HUES64 (cell line): ENCODE results near the gene TRPM3.

Experiments used
- H3K27ac ChIP-seq: 2 replicates; pipeline ENCODE4 v1.7.0; 2013; ENCODE audit warnings: low read depth, low read length, inconsistent platforms
- H3K27me3 ChIP-seq: 2 replicates; pipeline ENCODE4 v1.6.1; 2013; ENCODE audit warnings: mild to moderate bottlenecking, low read length; ENCODE audit not compliant: insufficient read depth
- H3K36me3 ChIP-seq: 2 replicates; pipeline ENCODE4 v1.6.1; 2013; ENCODE audit warnings: mild to moderate bottlenecking, low read length; ENCODE audit not compliant: insufficient read depth
- H3K4me1 ChIP-seq: 2 replicates; pipeline ENCODE4 v1.6.1; 2013; ENCODE audit warnings: mild to moderate bottlenecking, low read length, moderate library complexity; ENCODE audit not compliant: insufficient read depth
- H3K4me3 ChIP-seq: 2 replicates; pipeline ENCODE4 v1.5.1; 2013; ENCODE audit warnings: mild to moderate bottlenecking, low read length, moderate library complexity
- H3K9ac ChIP-seq: 2 replicates; pipeline ENCODE4 v1.6.1; 2013; ENCODE audit warnings: mild to moderate bottlenecking, low read depth, low read length
- H3K9me3 ChIP-seq: 2 replicates; pipeline ENCODE4 v1.6.1; 2013; ENCODE audit warnings: low read depth, low read length; ENCODE audit not compliant: insufficient read depth
- WGBS: fragments of 150-250, 120-280 bp; methylation state at CpG from one replicate; pipeline ENCODE4 v1.1.7; 2013; ENCODE audit warnings: missing lambda C conversion rate; 5-methylcytosine and 5-hydroxymethylcytosine counted together

Gene TRPM3

DNA sequence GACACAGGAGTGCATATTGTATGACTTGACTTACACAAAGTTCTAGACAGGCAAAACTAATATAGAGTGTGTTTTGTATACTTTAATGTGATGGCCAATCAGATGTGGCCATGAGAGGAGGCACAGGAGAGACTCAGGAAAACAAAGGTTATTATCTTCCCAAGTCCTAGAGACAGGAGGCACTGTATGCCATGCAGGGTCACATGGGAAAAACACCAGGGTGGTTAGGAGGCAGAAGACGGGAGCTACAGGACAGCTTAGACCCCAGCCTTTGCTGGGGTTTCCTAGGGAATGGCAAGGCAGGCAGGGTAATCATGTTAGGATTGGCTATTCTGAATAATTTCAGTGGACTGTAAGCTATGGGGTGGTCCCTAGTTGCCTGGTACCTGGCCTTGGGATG is 16.2 kb downstream of the TRPM3 start:
- Histone ChIP-seq H3K4me1 (peaks cover 24% of the 10 kb centered on the region), H3K36me3 (no peaks in the 10 kb centered on the region), H3K9ac (no peak overlapping the region), H3K27ac (no peak overlapping the region), H3K9me3 (no peaks in the 10 kb centered on the region), H3K27me3 (no peaks in the 10 kb centered on the region), H3K4me3 (no peak overlapping the region)
- 92% methylated on average over 1 of the region's 1 CpG for WGBS

DNA sequence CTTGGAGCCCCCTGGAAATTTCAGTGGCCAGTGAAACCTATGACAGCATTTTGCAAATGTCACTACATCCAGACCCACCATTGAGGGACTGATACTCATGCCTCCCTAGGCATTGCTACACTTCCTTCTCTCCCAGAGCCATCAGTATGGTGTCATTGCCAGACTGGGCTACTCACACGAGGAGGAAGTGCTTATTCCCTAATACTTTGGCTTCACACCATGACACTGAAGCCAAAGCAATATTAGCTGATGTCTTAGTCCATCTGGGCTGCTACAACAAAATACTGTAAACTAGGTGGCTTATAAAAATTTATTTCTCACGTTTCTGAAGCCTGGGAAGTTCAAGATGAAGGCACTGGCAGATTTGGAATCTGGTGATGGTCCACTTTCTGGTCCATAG is 22.6 kb downstream of the TRPM3 start:
- Histone ChIP-seq H3K9me3 (no peaks in the 10 kb centered on the region), H3K27ac (no peak overlapping the region), H3K4me3 (no peak overlapping the region), H3K9ac (no peak overlapping the region), H3K36me3 (no peaks in the 10 kb centered on the region), H3K4me1 (peaks cover 5% of the 10 kb centered on the region; the same call in 1 of the 2 replicates), H3K27me3 (no peaks in the 10 kb centered on the region)
- 81% methylated on average over 2 of the region's 2 CpGs for WGBS

DNA sequence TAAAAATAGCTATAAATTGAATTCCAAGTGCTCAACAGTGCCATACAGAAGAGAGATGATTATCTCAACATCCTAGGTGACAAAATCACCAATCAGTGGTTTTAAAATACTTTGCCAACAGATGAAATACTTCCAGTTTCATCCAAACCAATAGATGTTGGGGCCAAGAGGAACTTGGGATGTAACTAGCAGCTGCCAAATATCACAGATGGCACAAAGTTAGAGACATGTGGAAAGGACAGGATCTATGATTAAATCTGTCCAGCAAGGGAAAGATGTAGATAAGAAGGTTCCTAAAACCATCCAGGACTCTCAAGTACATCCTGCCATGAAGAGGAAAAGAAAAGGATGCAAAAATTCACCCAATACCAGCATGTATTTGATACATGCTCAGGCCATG is 23.8 kb downstream of the TRPM3 start:
- Histone ChIP-seq H3K4me1 (peaks cover 5% of the 10 kb centered on the region; the same call in 1 of the 2 replicates), H3K9me3 (no peaks in the 10 kb centered on the region), H3K36me3 (no peaks in the 10 kb centered on the region), H3K4me3 (no peak overlapping the region), H3K9ac (no peak overlapping the region), H3K27me3 (no peaks in the 10 kb centered on the region), H3K27ac (no peak overlapping the region)

DNA sequence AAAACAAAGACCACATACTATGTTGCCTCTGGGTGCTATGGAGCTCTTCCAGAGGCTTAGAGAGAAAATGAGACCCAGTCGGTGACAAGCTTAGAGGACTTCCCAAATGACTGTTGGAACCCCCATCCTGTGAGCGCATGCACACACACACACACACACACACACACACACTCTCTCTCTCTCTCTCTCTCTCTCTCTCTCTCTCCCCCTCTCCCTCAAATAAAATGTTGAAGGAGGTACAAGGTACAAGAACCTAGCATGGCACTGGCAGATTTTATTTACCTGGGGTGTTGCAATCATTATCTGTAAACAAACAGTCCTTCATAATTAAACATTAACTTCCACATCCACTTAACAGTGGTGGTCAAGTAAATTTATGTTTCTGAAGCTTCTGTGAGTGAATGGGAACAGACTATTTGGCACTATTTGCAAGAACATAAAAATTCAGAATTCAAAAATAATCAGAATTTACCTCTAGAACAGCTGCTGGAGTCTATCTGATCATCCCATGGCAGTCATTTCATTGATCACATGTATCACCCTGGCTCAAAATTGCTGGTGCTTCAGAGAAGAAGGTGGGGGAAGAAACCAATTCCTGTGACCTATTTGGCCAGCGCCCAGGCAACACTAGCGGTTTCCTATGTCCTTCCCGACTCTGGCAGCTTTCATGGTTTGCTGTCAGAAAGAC is 24.9 kb downstream of the TRPM3 start:
- H3K27ac ChIP-seq = no peak overlapping the region
- no peak overlapping the region for H3K4me3 ChIP-seq
- no peak overlapping the region; the same call in 1 of the 2 replicates for H3K9ac ChIP-seq
- H3K27me3 ChIP-seq = no peaks in the 10 kb centered on the region
- no peaks in the 10 kb centered on the region for H3K9me3 ChIP-seq
- no peaks in the 10 kb centered on the region for H3K36me3 ChIP-seq
- H3K4me1 ChIP-seq = peaks cover 5% of the 10 kb centered on the region; the same call in 1 of the 2 replicates
- WGBS = 94% methylated on average over 5 of the region's 5 CpGs

DNA sequence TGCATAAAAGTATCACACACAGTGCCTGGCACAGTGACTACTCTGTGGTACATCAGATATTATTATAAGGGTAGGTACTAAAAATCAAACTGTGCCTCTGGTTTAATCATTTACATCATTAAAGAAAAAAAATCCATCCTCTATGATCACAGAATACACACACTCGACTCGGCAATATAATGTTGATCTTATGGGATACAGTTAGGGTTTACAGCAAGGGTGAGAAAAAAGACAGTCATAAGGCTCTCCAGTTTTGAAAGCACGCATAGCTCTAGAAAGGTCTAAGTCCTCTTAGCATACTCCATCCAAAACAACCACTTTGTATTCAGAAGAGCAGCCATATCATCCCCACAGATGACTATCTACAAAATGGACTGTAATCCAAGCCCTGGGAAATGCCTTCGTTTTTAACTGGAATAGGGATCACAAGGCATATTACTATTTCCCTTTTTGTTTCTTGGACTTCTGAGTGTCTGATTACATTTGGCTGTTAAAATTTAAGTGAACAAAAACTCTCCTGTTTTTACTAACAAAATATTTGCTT is 26.6 kb downstream of the TRPM3 start:
- 100% methylated on average over 4 of the region's 4 CpGs for WGBS
- H3K9ac ChIP-seq = no peak overlapping the region

DNA sequence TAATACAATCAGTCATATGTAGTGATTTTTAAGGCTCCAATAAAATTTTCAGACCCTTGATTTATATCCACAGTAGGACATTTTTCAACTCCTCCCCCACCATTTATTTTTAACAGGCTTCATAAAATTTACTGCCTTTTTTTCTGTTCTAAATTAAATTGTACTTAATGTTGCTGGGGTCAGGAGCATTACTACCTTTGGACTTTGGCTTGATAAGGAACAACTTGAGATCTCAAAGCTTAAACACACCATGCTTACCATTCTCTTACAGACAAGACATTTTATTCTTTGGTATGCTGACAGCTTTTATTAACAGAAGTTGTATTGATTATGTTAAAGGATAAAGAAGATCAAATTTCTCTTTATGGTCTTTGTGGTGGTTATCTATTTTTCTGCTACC is 30.5 kb downstream of the TRPM3 start:
- no peak overlapping the region for H3K27ac ChIP-seq
- no peaks in the 10 kb centered on the region for H3K27me3 ChIP-seq
- H3K36me3 ChIP-seq = no peaks in the 10 kb centered on the region
- H3K9me3 ChIP-seq = no peaks in the 10 kb centered on the region
- no peak overlapping the region for H3K9ac ChIP-seq
- H3K4me1 ChIP-seq = no peaks in the 10 kb centered on the region
- no peak overlapping the region for H3K4me3 ChIP-seq

More for the DNA sequence above, 26.6 kb downstream of the TRPM3 start:
- no peaks in the 10 kb centered on the region for H3K27me3 ChIP-seq
- H3K36me3 ChIP-seq = no peaks in the 10 kb centered on the region
- no peak overlapping the region for H3K4me3 ChIP-seq
- no peaks in the 10 kb centered on the region for H3K9me3 ChIP-seq
- H3K4me1 ChIP-seq = peaks cover 5% of the 10 kb centered on the region; the same call in 1 of the 2 replicates
- no peak overlapping the region for H3K27ac ChIP-seq

DNA sequence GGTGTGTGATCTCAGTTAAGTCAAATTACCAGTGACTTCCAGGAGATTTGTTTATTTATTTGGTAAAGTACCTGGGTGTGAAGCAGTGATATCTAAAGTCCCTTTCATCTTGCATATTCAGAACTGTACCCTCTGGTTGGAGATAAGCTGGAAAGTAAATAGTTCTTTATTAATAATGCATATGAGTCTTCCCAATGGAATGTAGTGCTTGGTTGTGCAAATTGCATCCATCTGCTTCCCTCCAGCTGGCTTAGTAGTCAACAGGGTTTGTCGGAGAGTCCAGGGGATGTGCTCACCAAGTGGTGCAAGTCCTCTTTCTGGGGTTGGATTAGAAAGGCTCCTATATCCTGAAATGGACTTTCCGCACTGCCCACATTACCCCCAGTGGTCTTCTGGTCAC is 42.0 kb downstream of the TRPM3 start:
- Histone ChIP-seq H3K9me3 (no peaks in the 10 kb centered on the region), H3K9ac (no peak overlapping the region), H3K27me3 (no peaks in the 10 kb centered on the region), H3K27ac (no peak overlapping the region), H3K4me3 (no peak overlapping the region), H3K4me1 (peaks cover 9% of the 10 kb centered on the region), H3K36me3 (no peaks in the 10 kb centered on the region)
- 86% methylated on average over 2 of the region's 2 CpGs for WGBS

DNA sequence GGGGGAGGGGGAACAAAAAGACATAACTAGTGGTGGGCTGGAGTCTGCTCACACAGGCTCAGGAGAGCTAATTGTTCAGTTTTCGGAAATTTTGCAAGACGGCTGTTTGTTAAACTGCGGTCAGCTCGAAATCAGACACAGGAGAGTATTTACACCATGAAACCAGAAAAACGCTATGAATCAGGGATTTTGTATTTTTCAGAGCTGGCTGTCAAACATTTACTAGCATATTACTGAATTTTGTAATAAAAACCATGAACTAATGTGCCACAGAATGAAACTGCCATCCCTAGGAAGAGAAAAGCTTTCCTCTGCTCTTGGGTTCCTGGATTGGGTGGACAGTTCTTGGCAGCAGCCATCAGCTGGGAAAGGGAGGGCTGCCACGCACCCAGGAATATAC is 45.3 kb downstream of the TRPM3 start:
- no peak overlapping the region for H3K9ac ChIP-seq
- no peak overlapping the region for H3K4me3 ChIP-seq
- H3K27ac ChIP-seq = no peak overlapping the region
- 92% methylated on average over 6 of the region's 6 CpGs for WGBS
- H3K27me3 ChIP-seq = no peaks in the 10 kb centered on the region
- H3K9me3 ChIP-seq = no peaks in the 10 kb centered on the region
- H3K4me1 ChIP-seq = peaks cover 9% of the 10 kb centered on the region
- no peaks in the 10 kb centered on the region for H3K36me3 ChIP-seq

DNA sequence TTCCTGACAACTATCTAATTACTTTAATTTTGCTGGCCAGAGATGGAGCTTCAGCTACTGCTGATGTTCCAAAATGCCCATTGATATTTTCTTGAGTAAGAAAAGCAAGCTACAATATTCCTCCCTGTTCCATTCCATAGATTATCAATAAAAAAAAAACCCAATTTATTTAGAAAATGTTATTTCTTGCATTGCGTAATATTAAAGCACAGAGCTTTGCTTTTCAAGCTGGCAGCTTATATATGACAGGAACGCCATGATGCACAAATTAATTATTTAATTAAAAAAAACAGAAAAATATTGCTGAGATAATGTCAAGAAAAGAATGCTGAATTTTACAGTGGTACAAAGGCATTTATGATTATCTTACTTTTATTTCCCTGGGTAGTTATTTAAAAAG is 47.9 kb downstream of the TRPM3 start:
- Histone ChIP-seq H3K27ac (no peak overlapping the region), H3K36me3 (no peaks in the 10 kb centered on the region)
- WGBS = 100% methylated on average over 2 of the region's 2 CpGs

DNA sequence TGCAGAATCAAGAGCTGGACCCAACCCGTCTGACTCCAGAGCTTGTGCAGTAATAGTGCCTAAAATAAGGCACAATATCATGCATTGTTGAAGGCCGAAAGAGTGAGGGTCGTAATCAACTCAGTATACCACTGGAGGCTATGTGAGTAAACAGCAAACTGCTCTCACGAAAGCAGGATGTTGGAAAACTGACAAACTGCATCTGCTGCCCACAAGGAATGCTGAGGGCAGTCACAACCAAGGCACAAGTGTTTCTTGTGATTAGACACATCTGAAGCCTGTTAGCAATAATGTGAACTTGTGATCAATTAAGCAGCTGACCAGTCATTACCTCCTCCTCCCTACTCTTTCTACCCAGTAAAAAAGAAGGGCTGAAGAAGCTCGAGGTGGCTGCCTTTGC is 48.8 kb downstream of the TRPM3 start:
- H3K4me1 ChIP-seq = peaks cover 12% of the 10 kb centered on the region
- no peaks in the 10 kb centered on the region for H3K36me3 ChIP-seq
- no peak overlapping the region for H3K4me3 ChIP-seq
- H3K27ac ChIP-seq = no peak overlapping the region
- H3K27me3 ChIP-seq = no peaks in the 10 kb centered on the region
- H3K9ac ChIP-seq = no peak overlapping the region
- H3K9me3 ChIP-seq = no peaks in the 10 kb centered on the region
- 93% methylated on average over 5 of the region's 5 CpGs for WGBS

More for the DNA sequence above, 47.9 kb downstream of the TRPM3 start:
- Histone ChIP-seq H3K4me1 (peaks cover 9% of the 10 kb centered on the region), H3K4me3 (no peak overlapping the region), H3K9ac (no peak overlapping the region), H3K27me3 (no peaks in the 10 kb centered on the region), H3K9me3 (no peaks in the 10 kb centered on the region)

DNA sequence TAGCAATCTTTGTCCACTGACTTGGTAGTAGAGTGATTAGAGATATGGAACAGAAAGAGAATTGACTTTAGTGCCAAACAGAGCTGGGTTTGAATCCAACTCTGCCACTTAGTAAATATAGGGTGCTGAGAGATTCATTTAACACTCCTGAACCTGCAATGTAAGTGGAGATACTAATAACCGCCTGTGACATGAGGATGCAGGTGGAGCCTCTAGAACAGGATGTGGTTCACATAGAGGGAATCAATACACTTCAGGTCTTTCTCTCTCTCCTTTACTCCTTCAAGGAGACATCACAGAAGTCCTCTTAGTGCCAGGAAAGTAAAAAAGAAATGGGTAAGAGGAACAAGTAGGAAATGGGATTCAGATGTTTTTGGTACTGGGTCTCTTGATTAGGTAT is 49.8 kb downstream of the TRPM3 start:
- H3K9me3 ChIP-seq = no peaks in the 10 kb centered on the region
- H3K4me1 ChIP-seq = peaks cover 12% of the 10 kb centered on the region
- H3K36me3 ChIP-seq = no peaks in the 10 kb centered on the region
- H3K4me3 ChIP-seq = no peak overlapping the region
- no peak overlapping the region for H3K9ac ChIP-seq
- WGBS = 71% methylated on average over 1 of the region's 1 CpG
- H3K27me3 ChIP-seq = no peaks in the 10 kb centered on the region
- H3K27ac ChIP-seq = no peak overlapping the region

DNA sequence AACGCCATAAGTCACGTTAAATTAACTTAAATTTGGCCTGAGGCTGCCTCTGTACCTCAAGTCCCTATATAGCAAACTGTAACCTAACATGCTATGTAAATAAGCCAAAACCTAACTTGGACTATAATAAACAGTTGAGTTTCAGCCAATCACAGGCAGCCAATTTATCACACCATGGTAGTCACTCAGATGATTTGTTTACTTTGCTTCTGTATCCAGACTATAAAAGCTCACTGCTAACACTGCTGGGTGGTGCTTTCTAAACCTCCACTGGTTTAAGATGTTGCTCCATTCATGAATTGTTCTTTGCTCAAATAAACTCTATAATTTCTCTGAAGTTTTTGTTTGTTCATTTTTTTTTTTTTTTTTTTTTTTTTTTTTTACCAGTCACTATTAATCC is 62.8 kb downstream of the TRPM3 start:
- Histone ChIP-seq H3K27me3 (no peaks in the 10 kb centered on the region), H3K4me3 (no peak overlapping the region), H3K9me3 (no peaks in the 10 kb centered on the region), H3K9ac (no peak overlapping the region), H3K4me1 (no peaks in the 10 kb centered on the region), H3K36me3 (no peaks in the 10 kb centered on the region), H3K27ac (no peak overlapping the region)
- 98% methylated on average over 2 of the region's 2 CpGs for WGBS
